Mucosa of rectum (tissue), 2 donors: ENCODE measurements around the gene GTSF1L.

Source experiments
- H3K27ac ChIP-seq, 2 donors: one replicate each; pipeline ENCODE4 v1.7.0; 2013; ENCODE audit warnings: inconsistent platforms in 2 of 2, low read depth in 2 of 2, low read length in 2 of 2
- H3K27me3 ChIP-seq, 2 donors: one replicate each; pipeline ENCODE4 v1.7.0; 2013; ENCODE audit warnings: low read length in 2 of 2; ENCODE audit not compliant: control insufficient read depth in 2 of 2, insufficient read depth in 2 of 2
- H3K36me3 ChIP-seq, 2 donors: one replicate each; pipeline ENCODE4 v1.7.0; 2013; ENCODE audit warnings: low read length in 2 of 2; ENCODE audit not compliant: control insufficient read depth in 2 of 2, insufficient read depth in 2 of 2
- H3K4me1 ChIP-seq, 2 donors: one replicate each; pipeline ENCODE4 v1.7.0; 2013; ENCODE audit warnings: low read length in 2 of 2, mild to moderate bottlenecking in 1 of 2; ENCODE audit not compliant: control insufficient read depth in 2 of 2, insufficient read depth in 2 of 2
- H3K4me3 ChIP-seq, 2 donors: one replicate each; pipeline ENCODE4 v1.7.0; 2013; ENCODE audit warnings: low read length in 2 of 2
- H3K9ac ChIP-seq, 2 donors: one replicate each; pipeline ENCODE4 v1.7.0; 2013; ENCODE audit warnings: low read length in 2 of 2, low read depth in 1 of 2, mild to moderate bottlenecking in 1 of 2
- H3K9me3 ChIP-seq, 2 donors: one replicate each; pipeline ENCODE4 v1.7.0; 2013; ENCODE audit warnings: low read length in 2 of 2; ENCODE audit not compliant: control insufficient read depth in 2 of 2
- donor health status: healthy.
- donor health status: Normal muscosa, but diverticular disease.

Gene GTSF1L

DNA sequence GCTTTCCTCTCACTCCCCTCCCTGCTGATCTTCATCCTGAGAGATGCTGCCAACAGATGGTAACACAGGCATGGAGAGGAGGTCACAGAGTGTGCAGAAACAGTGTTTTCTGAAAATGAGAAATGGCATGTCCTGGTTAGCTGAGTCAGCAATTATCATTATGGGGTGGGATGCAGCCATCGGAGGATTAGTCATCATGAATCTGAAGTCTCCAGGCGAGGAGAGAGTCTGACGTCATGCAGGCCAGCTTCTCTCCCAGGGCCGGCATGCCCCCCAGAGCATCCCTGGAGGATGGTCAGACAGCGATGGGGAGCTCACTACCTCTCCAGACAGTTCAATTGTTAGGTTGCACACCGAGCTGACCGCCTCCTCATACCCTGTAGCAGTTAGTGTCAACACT, 4.7 kb upstream of the GTSF1L start:
- Histone ChIP-seq H3K4me3 (no peak overlapping the region), H3K9ac (no peak overlapping the region), H3K9me3 (no peaks in the 10 kb centered on the region), H3K4me1 (peaks cover 0 to under 1% of the 10 kb centered on the region in 2 donors), H3K36me3 (no peaks in the 10 kb centered on the region), H3K27me3 (no peaks in the 10 kb centered on the region), H3K27ac (no peak overlapping the region)

GRCh38 chr20:43728686-43729255, 2.0 kb upstream of the GTSF1L start:
- no peaks in the 10 kb centered on the region for H3K27me3 ChIP-seq
- no peak overlapping the region for H3K9ac ChIP-seq
- no peak overlapping the region for H3K27ac ChIP-seq
- H3K36me3 ChIP-seq: no peaks in the 10 kb centered on the region
- H3K9me3 ChIP-seq: no peaks in the 10 kb centered on the region
- peaks cover 0 to 4% of the 10 kb centered on the region in 2 donors for H3K4me1 ChIP-seq
- H3K4me3 ChIP-seq: no peak overlapping the region

DNA sequence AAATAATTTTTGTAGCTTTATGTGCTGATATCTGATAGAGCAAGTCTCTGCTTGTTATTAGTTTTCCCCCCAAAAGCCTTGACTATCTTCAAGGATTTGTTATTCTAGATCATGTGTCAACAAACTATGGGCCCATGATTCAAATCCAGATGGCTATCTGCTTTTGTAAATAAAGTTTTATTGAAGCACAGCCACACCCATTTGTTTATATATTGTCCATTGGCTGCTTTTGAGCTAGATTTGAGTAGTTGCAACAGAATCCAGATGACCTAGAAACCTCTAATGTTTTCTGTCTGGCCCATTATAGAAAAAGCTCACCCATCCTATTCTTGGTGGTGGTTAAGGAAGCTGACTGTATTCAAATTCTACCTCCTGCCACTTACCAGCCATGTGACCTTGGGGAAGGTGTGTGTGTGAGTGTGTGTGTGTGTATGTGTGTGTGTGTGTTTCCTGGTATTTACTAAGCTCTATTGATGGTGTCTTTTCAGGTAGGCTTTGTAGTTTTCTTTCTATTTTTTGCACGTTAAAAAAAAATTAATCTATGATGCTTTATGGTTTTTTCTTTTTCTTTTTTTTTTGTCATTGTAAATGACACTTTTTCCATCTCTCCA, 1.3 kb upstream of the GTSF1L start:
- Histone ChIP-seq H3K9me3 (no peaks in the 10 kb centered on the region), H3K4me3 (no peak overlapping the region)

GRCh38 chr20:43726333-43726732, 469 bp downstream of the GTSF1L start:
- Histone ChIP-seq H3K9me3 (no peaks in the 10 kb centered on the region), H3K4me1 (peaks cover 0 to 4% of the 10 kb centered on the region in 2 donors), H3K36me3 (no peaks in the 10 kb centered on the region), H3K9ac (no peak overlapping the region), H3K27ac (no peak overlapping the region), H3K4me3 (no peak overlapping the region), H3K27me3 (no peaks in the 10 kb centered on the region)

More for the DNA sequence above, 1.3 kb upstream of the GTSF1L start:
- Histone ChIP-seq H3K27ac (no peak overlapping the region), H3K36me3 (no peaks in the 10 kb centered on the region), H3K9ac (no peak overlapping the region), H3K4me1 (peaks cover 0 to 4% of the 10 kb centered on the region in 2 donors), H3K27me3 (no peaks in the 10 kb centered on the region)

- Histone ChIP-seq H3K27ac (no peak overlapping the region), H3K9ac (no peak overlapping the region), H3K27me3 (no peaks in the 10 kb centered on the region), H3K36me3 (no peaks in the 10 kb centered on the region), H3K9me3 (no peaks in the 10 kb centered on the region), H3K4me3 (no peak overlapping the region), H3K4me1 (peaks cover 0 to 4% of the 10 kb centered on the region in 2 donors)
Measured at GRCh38 chr20:43725666-43726065, 1.1 kb downstream of the GTSF1L start.

DNA sequence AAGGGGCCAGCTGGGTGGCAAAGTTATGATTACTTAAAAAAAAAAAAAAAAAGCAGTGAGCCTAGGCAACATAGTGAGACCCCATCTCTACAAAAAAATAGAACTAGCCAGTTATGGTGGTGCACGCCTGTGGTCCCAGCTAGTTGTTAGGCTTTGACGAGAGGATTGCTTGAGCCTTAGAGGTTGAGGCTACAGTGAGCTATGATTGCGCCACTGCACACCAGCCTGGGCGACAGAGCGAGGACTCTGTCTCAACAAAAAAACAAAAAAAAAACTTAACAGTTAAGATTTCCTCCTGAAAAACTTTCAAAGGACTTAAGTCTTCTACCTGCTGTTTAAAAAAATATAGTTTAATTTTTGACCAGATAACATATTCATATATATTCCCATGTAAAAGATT, 2.4 kb downstream of the GTSF1L start:
- H3K9me3 ChIP-seq: no peaks in the 10 kb centered on the region
- H3K4me1 ChIP-seq: peaks cover 0 to 4% of the 10 kb centered on the region in 2 donors
- no peaks in the 10 kb centered on the region for H3K36me3 ChIP-seq
- H3K4me3 ChIP-seq: no peak overlapping the region
- no peaks in the 10 kb centered on the region for H3K27me3 ChIP-seq
- H3K27ac ChIP-seq: no peak overlapping the region
- no peak overlapping the region for H3K9ac ChIP-seq

- peaks cover 0 to 4% of the 10 kb centered on the region in 2 donors for H3K4me1 ChIP-seq
- no peak overlapping the region for H3K9ac ChIP-seq
- H3K27me3 ChIP-seq: no peaks in the 10 kb centered on the region
- no peaks in the 10 kb centered on the region for H3K9me3 ChIP-seq
- no peaks in the 10 kb centered on the region for H3K36me3 ChIP-seq
- no peak overlapping the region for H3K27ac ChIP-seq
- no peak overlapping the region for H3K4me3 ChIP-seq
Measured at GRCh38 chr20:43723735-43724134, 3.1 kb downstream of the GTSF1L start.

DNA sequence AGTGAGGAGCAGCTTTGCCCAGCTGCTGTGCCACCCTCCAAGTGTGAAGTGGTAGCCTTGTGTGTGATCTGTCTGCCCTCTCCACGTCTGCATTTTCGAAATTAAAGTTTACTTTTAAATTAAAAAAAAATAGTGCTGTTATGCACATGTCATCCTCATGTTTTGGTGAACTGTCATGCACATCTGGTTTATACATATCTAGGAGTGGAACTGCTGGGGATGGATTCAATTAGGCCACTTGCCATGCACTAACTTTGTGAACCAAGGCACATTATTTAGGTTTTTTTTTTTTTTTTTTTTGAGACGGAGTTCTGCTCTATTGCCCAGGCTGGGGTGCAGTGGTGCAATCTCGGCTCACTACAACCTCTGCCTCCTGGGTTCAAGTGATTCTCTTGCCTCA, 3.6 kb downstream of the GTSF1L start:
- H3K36me3 ChIP-seq: no peaks in the 10 kb centered on the region
- no peak overlapping the region for H3K4me3 ChIP-seq
- no peak overlapping the region for H3K9ac ChIP-seq
- peaks cover 0 to 4% of the 10 kb centered on the region in 2 donors for H3K4me1 ChIP-seq
- H3K9me3 ChIP-seq: no peaks in the 10 kb centered on the region
- no peaks in the 10 kb centered on the region for H3K27me3 ChIP-seq
- no peak overlapping the region for H3K27ac ChIP-seq

- peaks cover 0 to 4% of the 10 kb centered on the region in 2 donors for H3K4me1 ChIP-seq
- H3K27ac ChIP-seq: no peak overlapping the region
- H3K36me3 ChIP-seq: no peaks in the 10 kb centered on the region
- H3K9ac ChIP-seq: no peak overlapping the region
- no peaks in the 10 kb centered on the region for H3K27me3 ChIP-seq
- no peaks in the 10 kb centered on the region for H3K9me3 ChIP-seq
- peak overlapping the region in 1 of 2 donors; percentile 45 for H3K4me3 ChIP-seq
Measured at GRCh38 chr20:43722153-43722505, 4.7 kb downstream of the GTSF1L start.

DNA sequence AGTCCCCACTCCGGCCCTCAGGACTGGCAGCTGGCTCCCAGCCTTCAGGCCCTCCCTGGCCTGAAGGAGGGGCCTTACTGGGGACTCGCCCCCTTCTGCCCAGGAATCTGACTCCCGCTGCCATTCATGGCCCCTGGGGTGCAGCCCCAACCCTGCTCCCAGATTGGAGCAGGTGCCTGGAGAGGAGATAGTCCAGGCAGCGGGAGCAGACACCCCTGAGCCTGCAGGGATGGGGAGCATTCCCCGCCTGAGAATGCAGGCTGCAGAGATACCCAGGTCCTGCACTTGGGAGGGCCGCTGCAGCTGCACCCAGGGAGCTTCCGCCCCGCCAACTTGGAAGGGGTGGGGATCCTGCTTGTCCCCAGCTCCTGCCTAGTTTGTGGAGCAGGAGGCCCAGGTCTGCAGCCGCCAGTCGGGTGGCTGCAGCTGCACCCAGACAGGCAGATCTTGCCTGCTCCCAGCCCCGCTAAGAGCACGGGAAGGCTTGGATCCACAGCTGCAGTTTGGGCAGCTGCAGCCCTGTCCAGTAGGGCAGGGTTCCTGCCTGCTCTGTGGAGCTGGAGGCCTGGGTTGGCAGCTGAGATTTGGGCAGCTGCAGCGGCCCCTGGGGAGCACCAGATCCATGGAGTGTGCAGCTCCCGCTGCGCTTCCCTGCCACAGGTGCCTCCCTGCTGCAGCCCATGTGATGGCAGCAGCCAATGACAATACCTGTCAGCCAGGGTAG, 5.2 kb downstream of the GTSF1L start:
- no peaks in the 10 kb centered on the region for H3K27me3 ChIP-seq
- H3K27ac ChIP-seq: no peak overlapping the region
- no peaks in the 10 kb centered on the region for H3K9me3 ChIP-seq
- H3K9ac ChIP-seq: no peak overlapping the region
- no peaks in the 10 kb centered on the region for H3K36me3 ChIP-seq
- H3K4me3 ChIP-seq: no peak overlapping the region
- H3K4me1 ChIP-seq: peaks cover 0 to 4% of the 10 kb centered on the region in 2 donors
